NCI-H2107 treated with DMSO at 0.1 percent for 48 hours (cell line): ENCODE measurements around the gene NOX1.
"Not testable (repeated sequence)": the region's sequence is repeated elsewhere in the genome, so short reads cannot be mapped to it uniquely, and the experiment has no call there.

Experiments used
- DNase-seq: peaks from one replicate; lab custom pipeline; 2025; ENCODE audit not compliant: unreplicated experiment; lab: John Stamatoyannopoulos, UW

The NOX1 gene

DNA sequence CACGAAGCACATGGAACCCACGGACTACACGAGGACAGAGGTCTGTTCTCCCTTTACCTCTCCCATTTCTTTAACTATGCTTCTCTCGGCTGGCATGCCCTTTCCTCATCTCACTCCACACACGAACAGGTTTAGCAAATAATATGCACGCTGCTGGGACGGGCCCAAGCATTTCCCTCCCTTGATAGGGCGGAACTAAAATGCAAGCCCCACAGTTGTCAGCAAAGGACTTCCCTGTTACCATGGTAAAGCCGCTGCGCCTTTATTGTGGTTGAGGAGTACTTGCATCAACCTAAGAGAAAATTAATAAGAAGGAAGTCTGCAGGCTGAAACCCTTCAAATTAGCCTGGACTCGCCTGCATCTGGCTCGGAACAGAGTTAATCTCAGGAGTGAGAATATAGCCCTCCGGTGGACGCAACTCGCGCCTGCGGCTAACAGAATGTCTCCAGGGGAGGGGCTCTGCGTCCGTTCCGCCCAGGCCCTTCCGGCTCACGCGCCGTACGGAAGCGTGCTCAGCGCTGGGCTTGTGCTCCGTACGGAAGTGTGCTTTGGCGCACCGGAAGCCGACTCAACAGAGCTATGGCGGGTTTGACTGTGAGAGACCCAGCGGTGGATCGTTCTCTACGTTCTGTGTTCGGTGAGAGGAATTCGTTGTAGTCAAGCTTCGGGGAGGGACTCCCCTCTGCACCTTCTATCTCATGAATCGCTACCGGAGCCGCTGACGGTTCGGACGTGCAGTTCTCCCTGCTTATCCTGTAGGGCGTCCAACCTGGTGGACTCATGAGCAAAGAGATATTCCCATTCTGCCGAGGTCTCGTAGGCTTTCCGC, 54.1 kb downstream of the NOX1 start, which contains the start of gene CSTF2:
Gene CSTF2 (plus strand): TSS at position 555 of the 830 bp plus-strand sequence. CDS start 26 bp downstream, at position 581.
- peak; percentile 72 for DNase-seq

DNA sequence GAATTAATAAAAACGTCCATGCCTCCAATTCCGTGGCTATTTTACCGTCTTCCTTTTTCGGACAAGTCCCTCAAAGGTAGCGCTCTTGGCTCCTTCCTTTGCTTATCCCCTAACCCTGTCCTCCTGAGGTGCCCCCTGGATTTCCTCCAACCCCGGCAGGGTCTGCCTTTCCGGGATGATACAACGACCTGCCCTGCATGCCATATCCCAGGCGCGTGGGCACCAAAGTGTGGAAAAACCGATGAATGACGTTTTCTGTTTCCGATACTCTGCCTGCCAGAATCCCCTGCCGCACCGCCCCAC, 54.7 kb downstream of the NOX1 start:
- no peak for DNase-seq

DNA sequence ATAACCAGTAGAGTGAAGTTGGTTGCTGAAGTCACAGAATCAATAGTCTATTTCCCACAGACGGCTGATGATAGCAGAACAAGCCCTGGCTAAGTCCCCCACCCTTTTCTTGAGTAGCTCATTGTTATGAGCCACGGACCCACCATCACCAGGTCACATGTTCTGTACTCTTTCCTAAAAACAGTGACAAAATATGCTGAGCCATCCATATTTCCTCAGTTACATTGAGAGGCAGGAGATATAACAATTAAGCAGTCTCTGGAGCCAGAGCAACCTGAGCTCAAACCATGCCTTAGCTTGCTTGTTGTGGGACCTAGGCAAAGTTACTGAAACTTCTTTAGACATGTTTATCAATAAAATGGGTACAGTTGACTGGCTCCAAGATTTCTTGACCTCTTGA, 56.8 kb downstream of the NOX1 start:
- DNase-seq, result no peak

DNA sequence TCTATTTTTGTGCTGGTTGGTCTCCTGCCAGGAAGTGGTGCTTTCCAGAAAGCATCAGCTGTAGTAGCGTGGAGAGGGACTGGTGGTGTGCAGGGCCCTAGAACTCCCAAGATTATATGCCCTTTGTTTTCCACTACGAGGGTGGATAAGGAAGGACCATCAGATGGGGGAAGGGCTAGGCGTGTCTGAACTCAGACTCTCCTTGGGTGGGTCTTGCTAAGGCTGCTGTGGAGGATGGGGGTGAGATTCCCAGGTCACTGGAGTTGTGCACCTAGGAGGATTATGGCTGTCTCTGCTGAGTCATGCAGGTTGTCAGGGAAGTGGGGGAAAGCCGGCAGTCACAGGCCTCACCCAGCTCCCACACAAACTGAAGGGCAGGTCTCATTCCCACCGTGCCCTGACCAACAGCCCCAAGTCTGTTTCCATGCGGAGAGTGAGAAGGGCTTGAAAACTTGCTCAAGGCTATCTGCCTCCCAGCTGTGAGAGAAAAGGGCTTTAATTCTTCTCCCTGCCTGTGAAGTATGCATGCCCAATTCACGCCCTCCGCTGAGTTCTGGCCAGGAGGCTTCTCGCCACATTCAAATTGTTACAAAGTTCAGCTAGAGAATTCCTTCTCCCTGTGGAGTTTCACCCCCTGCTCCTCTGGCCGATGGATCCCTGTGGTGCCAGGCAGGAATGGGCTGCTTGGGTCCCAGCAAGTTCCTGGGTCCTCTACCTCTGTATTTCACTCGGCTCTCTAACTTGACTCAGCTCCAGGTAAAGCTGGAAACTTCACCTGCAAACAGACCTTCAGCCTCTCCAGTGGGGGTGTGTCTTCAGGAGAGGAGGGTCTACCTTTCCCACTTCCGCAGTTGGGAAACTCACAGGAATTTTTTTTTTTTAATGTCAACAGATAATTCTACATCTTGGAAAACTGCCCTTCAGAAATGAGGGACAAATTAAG, 61.7 kb downstream of the NOX1 start:
- no peak for DNase-seq

DNA sequence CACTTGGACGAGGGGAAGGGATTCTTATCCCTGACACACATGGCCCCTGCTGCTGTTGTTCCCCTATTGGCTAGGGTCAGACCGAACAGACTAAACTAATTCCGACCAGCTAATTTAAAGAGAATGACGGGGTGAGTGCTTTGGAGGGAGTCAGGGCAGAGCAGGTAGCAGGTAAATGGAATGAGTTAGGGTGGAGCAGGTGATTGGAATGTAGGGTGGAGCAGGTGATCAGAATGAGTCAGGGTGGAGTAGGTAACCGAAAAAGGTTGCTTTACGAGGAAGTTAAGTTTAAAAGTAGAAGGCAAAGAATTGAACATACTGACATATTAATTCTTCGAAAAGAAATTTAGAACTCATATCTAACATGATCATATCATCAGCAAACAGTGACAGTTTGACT, 65.9 kb downstream of the NOX1 start:
- DNase-seq, result not testable (repeated sequence)

DNA sequence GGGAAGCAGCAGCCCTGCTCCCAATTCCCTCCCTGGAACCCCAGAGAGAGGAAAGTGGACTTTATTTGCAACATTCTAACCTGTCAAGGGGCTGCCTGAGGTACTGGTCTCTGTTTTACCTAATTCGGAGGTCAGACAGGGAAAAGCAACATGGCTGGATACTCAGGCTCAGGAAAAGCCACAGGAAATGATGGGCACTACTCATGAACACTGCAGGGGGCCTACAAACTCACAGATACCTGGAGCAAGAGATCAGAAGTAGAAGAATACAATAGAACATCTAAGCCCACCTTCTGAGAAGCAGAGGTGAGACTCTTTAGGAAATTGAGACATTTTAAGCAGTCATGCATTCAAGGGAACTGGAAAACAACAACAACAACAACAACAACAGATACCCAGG, 69.4 kb downstream of the NOX1 start:
- DNase-seq, result no peak

DNA sequence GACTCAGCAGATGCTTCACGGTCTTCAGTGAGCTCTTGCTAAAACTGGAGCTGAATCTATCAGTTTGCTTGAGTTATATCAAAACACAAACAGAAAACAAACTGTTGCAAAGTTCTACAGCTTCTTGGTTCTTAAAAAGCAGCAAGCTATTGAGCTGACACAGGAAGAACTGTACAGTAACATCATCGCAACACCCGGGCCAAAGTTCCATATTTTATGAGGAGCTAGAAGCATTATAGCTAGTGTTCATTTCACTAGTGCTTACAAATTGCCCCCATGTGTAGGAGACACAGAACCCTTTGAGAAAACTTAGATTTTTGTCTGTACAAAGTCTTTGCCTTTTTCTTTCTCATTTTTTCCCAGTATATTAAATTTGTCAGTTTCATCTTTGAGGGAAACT, 71.3 kb downstream of the NOX1 start:
- no peak for DNase-seq

DNA sequence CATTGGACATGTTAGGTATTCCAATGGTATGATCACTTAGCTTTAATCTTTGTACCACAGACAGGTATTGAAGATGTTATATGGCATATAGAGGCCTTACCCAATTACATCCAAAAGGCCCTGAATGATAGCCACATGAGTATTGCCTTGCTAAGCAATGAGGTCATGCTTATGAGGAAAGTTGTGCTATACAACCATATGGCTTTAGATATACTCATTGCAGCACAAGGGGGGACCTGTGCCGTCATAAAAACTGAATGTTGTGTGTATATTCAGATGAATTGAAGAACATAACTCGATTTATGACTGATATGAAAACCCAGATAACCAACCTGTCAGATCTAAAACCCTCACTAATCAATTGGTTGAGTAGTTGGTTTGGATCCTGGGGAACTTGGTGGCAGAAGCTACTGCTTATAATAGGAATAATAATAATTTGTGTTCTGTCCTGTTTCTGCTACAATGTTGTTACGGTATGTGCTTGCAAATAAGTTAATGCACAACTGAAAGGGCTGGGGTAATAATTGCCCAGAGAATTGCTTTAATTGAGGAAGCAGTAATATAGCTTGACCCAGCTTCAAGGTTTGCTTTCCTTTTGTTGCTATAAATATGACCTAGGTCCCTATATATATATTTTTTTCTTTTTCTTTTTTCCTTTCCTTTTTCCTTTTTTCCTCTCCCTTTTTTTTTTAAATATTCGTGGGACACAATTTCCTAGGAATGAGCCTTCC, 75.5 kb downstream of the NOX1 start:
- no peak for DNase-seq

DNA sequence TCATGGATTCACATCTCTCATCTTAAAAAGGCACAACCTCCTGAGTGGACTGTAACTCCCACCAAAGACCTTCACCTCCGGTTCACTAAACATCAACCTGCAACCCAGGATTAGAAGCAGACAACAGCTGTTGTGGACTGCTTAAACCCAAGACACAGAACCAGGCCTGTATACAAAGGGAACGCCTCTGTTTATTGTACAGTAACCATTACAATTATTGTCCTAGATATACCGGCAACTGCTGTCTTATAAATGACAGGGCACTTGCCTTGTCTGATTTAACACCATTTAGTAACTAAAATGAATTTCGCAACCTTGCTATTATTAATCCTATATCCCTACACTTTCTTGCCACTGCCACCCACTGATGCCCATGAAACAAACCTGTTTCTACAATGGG, 76.8 kb downstream of the NOX1 start:
- no peak for DNase-seq

DNA sequence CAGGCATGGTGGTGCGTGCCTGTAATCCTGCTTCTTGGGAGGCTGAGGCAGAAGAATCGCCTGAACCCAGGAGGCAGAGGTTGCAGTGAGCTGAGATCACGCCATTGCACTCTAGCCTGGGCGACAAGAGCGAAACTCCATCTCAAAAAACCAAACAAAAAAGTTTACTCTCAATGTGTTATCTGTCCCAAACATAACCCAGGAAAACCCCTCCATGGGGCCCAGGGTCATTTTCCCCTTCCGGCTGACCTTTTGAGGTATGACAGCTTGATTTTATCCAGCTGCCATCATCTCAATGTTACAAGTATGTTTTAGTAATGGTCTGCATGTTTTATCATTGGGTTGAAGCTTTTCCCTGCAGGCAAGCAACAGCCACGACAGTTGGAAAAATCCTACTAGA, 77.8 kb downstream of the NOX1 start:
- not testable (repeated sequence) for DNase-seq
